Stimulated activated naive CD4-positive, alpha-beta T cell treated with Interleukin-2 at 50 U/mL for 16 hours (primary cell): ENCODE measurements around the gene MFAP2.

Experiments used
- DNase-seq: peaks from one replicate; lab custom pipeline; 2025; lab: John Stamatoyannopoulos, UW

The MFAP2 gene

GRCh38 chr1:16980473-16981268 is at the start of gene MFAP2:
MFAP2 (minus strand) TSS chr1:16980620; CDS start chr1:16978273, 2,347 bp downstream.
- DNase-seq: no peak

GRCh38 chr1:17030206-17030605 is 49.8 kb upstream of the MFAP2 start:
- DNase-seq: no peak

GRCh38 chr1:17028662-17029188 is 48.3 kb upstream of the MFAP2 start:
- no peak for DNase-seq

- no peak for DNase-seq
Measured at GRCh38 chr1:17027900-17028299, 47.5 kb upstream of the MFAP2 start.

GRCh38 chr1:17027403-17027802 is 47.0 kb upstream of the MFAP2 start:
- no peak for DNase-seq

GRCh38 chr1:17024721-17025120 is 44.3 kb upstream of the MFAP2 start:
- DNase-seq: no peak

GRCh38 chr1:17023573-17023972 is 43.2 kb upstream of the MFAP2 start:
- DNase-seq: no peak

- no peak for DNase-seq
Measured at GRCh38 chr1:17023102-17023501, 42.7 kb upstream of the MFAP2 start.

- DNase-seq: no peak
Measured at GRCh38 chr1:17021896-17022295, 41.5 kb upstream of the MFAP2 start.

GRCh38 chr1:17020502-17020901 is 40.1 kb upstream of the MFAP2 start:
- no peak for DNase-seq

- DNase-seq: no peak
Measured at GRCh38 chr1:17018849-17019248, 38.4 kb upstream of the MFAP2 start.

- no peak for DNase-seq
Measured at GRCh38 chr1:17017435-17017834, 37.0 kb upstream of the MFAP2 start.

- no peak for DNase-seq
Measured at GRCh38 chr1:17016317-17016661, 35.9 kb upstream of the MFAP2 start.

- DNase-seq: no peak
Measured at GRCh38 chr1:17014671-17015567, 34.5 kb upstream of the MFAP2 start.

GRCh38 chr1:17013491-17014320 is 33.3 kb upstream of the MFAP2 start:
- DNase-seq: no peak

- no peak for DNase-seq
Measured at GRCh38 chr1:17012775-17013490, 32.5 kb upstream of the MFAP2 start.

GRCh38 chr1:17011439-17012307 is 31.3 kb upstream of the MFAP2 start, which contains the start of gene ATP13A2:
ATP13A2 (minus strand) TSS chr1:17011928; CDS start chr1:17011738, 190 bp downstream.
- peak; percentile 83 for DNase-seq

GRCh38 chr1:17011092-17011438 is 30.6 kb upstream of the MFAP2 start:
- no peak for DNase-seq

- DNase-seq: no peak
Measured at GRCh38 chr1:17009706-17010105, 29.3 kb upstream of the MFAP2 start.

GRCh38 chr1:17008208-17008855 is 27.9 kb upstream of the MFAP2 start:
- DNase-seq: no peak
